HL-60 (cell line): Measurements from ENCODE around the gene KCTD16.

Source experiments
- GABPA ChIP-seq: IDR thresholded peaks from 2 replicates; pipeline ENCODE4 v1.6.1; 2012; ENCODE audit warnings: low read depth
- POLR2AphosphoS5 ChIP-seq: IDR thresholded peaks from 2 replicates; pipeline ENCODE4 v1.6.1; 2012; ENCODE audit warnings: low read depth
- TF ChIP-seq, protein P1 (sequence below): IDR thresholded peaks from one replicate; pipeline ENCODE4 v1.5.1; 2011; ENCODE audit warnings: low read length, control low read depth, inconsistent platforms; ENCODE audit not compliant: insufficient read depth

DNA sequence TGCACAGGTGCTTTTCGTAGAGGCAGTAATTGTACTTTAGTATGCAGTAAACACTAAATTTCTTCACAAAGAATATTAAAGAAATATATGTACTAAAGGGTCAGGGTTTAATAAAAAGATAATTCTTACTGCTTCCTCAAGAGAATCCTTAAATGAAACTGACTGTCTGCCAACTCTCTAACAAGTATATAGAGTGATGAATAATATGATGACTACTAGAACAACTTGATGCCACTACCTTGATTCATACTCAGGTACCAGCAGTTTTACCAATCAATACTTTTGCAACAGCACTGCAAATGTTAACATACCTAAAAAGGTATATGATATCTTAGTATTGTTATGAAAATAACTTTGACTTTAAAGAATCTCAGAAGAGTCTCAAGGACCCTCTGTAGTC is 4.0 kb upstream of the KCTD16 start:
- TF ChIP-seq, protein P1, sequence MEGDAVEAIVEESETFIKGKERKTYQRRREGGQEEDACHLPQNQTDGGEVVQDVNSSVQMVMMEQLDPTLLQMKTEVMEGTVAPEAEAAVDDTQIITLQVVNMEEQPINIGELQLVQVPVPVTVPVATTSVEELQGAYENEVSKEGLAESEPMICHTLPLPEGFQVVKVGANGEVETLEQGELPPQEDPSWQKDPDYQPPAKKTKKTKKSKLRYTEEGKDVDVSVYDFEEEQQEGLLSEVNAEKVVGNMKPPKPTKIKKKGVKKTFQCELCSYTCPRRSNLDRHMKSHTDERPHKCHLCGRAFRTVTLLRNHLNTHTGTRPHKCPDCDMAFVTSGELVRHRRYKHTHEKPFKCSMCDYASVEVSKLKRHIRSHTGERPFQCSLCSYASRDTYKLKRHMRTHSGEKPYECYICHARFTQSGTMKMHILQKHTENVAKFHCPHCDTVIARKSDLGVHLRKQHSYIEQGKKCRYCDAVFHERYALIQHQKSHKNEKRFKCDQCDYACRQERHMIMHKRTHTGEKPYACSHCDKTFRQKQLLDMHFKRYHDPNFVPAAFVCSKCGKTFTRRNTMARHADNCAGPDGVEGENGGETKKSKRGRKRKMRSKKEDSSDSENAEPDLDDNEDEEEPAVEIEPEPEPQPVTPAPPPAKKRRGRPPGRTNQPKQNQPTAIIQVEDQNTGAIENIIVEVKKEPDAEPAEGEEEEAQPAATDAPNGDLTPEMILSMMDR: no peak
- no peak for TF ChIP-seq POLR2AphosphoS5
- no peak for TF ChIP-seq GABPA
